Activated CD8-positive, alpha-beta memory T cell treated with anti-CD3 and anti-CD28 coated beads, Interleukin-2, amount 50 U/mL, for 4 hours (primary cell): Measurements from ENCODE around the gene SYTL4.
A peak's percentile ranks its signal among the peaks of the same experiment; 100 is the strongest.
"Not testable (repeated sequence)": the region's sequence is repeated elsewhere in the genome, so short reads cannot be mapped to it uniquely, and the experiment has no call there.

Source experiments
- DNase-seq: peaks from one replicate; pipeline ENCODE4 v3.0.0-alpha.2; 2020

Gene SYTL4

GRCh38 chrX:100731441-100732281 is at the start of gene SYTL4:
SYTL4 (minus strand) TSS chrX:100732121; CDS start chrX:100702037, 30,084 bp downstream.
- no peak for DNase-seq

GRCh38 chrX:100769439-100769838 is 37.5 kb upstream of the SYTL4 start:
- not testable (repeated sequence) for DNase-seq

GRCh38 chrX:100768679-100769338 is 36.9 kb upstream of the SYTL4 start:
- peak; percentile 91 for DNase-seq

GRCh38 chrX:100750883-100751282 is 19.0 kb upstream of the SYTL4 start:
- DNase-seq, result no peak

GRCh38 chrX:100748108-100748507 is 16.2 kb upstream of the SYTL4 start:
- DNase-seq, result no peak

- DNase-seq, result no peak
These were observed 15.8 kb upstream of the SYTL4 start for GRCh38 chrX:100747703-100748102.

- no peak for DNase-seq
These were observed 15.2 kb upstream of the SYTL4 start for GRCh38 chrX:100747090-100747489.

- no peak for DNase-seq
These were observed 14.1 kb upstream of the SYTL4 start for GRCh38 chrX:100745806-100746537.

- no peak for DNase-seq
These were observed 13.3 kb upstream of the SYTL4 start for GRCh38 chrX:100745205-100745604.

GRCh38 chrX:100743009-100743607 is 11.2 kb upstream of the SYTL4 start:
- DNase-seq, result no peak

- DNase-seq, result not testable (repeated sequence)
These were observed 7.9 kb downstream of the SYTL4 start for GRCh38 chrX:100724006-100724405.

GRCh38 chrX:100721328-100721727 is 10.6 kb downstream of the SYTL4 start:
- no peak for DNase-seq

GRCh38 chrX:100720301-100720700 is 11.6 kb downstream of the SYTL4 start:
- no peak for DNase-seq

GRCh38 chrX:100719139-100719538 is 12.8 kb downstream of the SYTL4 start:
- no peak for DNase-seq

GRCh38 chrX:100717363-100717762 is 14.6 kb downstream of the SYTL4 start:
- DNase-seq, result no peak

GRCh38 chrX:100710816-100711215 is 21.1 kb downstream of the SYTL4 start:
- no peak for DNase-seq

GRCh38 chrX:100704581-100705203 is 27.2 kb downstream of the SYTL4 start:
- DNase-seq, result no peak

- no peak for DNase-seq
These were observed 31.1 kb downstream of the SYTL4 start for GRCh38 chrX:100700809-100701208.

GRCh38 chrX:100698551-100698950 is 33.4 kb downstream of the SYTL4 start:
- no peak for DNase-seq

GRCh38 chrX:100696699-100697351 is 35.1 kb downstream of the SYTL4 start:
- no peak for DNase-seq

- no peak for DNase-seq
These were observed 35.9 kb downstream of the SYTL4 start for GRCh38 chrX:100695991-100696390.

- DNase-seq, result no peak
These were observed 36.6 kb downstream of the SYTL4 start for GRCh38 chrX:100695302-100695701.
